Measurements from ENCODE around the gene IL26. TPM values are rescaled to one million over a fixed set of nuclear protein-coding genes. Genes with fewer than 3 reads are reported as not detected.

IL26 gene
- total RNA-seq, 2 donors from 2014 or later = not detected

DNA sequence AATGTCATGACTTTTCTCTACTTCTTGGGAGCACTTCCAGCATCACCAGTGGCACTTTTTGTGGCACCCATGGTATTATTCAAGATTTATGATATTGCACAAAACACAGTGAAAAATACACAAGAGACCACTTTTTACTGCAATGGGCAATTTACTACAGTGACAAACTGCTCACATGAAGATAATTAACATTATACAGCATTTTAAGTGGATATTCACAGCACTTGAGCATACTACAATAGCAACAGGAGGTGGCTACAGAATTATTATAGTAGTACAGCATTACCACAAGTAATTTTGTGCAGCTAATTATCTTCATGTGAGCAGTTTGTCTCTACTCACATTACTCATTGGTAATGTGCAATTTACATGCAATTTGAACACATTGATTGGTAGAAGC, 18.3 kb downstream of the IL26 start:
- Histone ChIP-seq H3K36me3 (no peaks in the 10 kb centered on the region), H3K4me3 (no peak overlapping the region), H3K4me1 (replicated peaks) (no peaks in the 10 kb centered on the region), H3K27ac (no peak overlapping the region), H3K27me3 (replicated peaks; ENCODE audit: insufficient read depth) (no peaks in the 10 kb centered on the region), H3K9me3 (no peaks in the 10 kb centered on the region)
- intact Hi-C loops (cut with DNase I) = no loop called here
- no peak for DNase-seq (ENCODE audit: low spot score)
- no peak for TF ChIP-seq POLR2A (IDR thresholded peaks at IDR 0.05)
- no peak for TF ChIP-seq POLR2AphosphoS5 (IDR thresholded peaks at IDR 0.05)
- TF ChIP-seq, protein P1, sequence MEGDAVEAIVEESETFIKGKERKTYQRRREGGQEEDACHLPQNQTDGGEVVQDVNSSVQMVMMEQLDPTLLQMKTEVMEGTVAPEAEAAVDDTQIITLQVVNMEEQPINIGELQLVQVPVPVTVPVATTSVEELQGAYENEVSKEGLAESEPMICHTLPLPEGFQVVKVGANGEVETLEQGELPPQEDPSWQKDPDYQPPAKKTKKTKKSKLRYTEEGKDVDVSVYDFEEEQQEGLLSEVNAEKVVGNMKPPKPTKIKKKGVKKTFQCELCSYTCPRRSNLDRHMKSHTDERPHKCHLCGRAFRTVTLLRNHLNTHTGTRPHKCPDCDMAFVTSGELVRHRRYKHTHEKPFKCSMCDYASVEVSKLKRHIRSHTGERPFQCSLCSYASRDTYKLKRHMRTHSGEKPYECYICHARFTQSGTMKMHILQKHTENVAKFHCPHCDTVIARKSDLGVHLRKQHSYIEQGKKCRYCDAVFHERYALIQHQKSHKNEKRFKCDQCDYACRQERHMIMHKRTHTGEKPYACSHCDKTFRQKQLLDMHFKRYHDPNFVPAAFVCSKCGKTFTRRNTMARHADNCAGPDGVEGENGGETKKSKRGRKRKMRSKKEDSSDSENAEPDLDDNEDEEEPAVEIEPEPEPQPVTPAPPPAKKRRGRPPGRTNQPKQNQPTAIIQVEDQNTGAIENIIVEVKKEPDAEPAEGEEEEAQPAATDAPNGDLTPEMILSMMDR (IDR thresholded peaks at IDR 0.05) = no peak

DNA sequence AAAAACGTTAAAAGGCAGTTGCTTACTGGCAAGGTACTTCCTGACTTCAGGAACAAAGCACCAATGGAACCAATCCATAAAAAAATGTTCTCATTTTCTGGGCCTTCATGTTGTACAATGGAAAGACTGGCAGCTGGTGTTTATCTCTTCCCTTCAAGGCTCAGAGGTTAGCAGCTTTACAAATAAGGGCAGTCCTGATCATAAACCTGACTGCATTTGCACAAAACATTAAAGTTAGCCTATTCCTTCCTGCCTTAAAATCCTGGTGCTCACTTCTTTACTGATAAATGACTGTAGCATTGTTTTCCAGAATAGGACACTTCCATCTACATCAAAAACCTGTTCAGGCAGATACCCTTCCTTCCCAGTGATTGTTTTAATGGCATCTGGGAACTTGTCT, 19.2 kb downstream of the IL26 start:
- H3K27ac ChIP-seq = no peak overlapping the region
- intact Hi-C loops (cut with DNase I) = no loop called here
- no peak for DNase-seq (ENCODE audit: low spot score)
- 4% methylated on average over 1 of the region's 1 CpG for WGBS
- no peak overlapping the region for H3K4me3 ChIP-seq
- TF ChIP-seq, protein P1 (IDR thresholded peaks at IDR 0.05) = no peak
- TF ChIP-seq POLR2AphosphoS5 (IDR thresholded peaks at IDR 0.05) (no peak), POLR2A (IDR thresholded peaks at IDR 0.05) (no peak)
- H3K9me3 ChIP-seq = no peaks in the 10 kb centered on the region
- H3K27me3 ChIP-seq (replicated peaks; ENCODE audit: insufficient read depth) = no peaks in the 10 kb centered on the region
- H3K36me3 ChIP-seq = no peaks in the 10 kb centered on the region
- no peaks in the 10 kb centered on the region for H3K4me1 ChIP-seq (replicated peaks)

DNA sequence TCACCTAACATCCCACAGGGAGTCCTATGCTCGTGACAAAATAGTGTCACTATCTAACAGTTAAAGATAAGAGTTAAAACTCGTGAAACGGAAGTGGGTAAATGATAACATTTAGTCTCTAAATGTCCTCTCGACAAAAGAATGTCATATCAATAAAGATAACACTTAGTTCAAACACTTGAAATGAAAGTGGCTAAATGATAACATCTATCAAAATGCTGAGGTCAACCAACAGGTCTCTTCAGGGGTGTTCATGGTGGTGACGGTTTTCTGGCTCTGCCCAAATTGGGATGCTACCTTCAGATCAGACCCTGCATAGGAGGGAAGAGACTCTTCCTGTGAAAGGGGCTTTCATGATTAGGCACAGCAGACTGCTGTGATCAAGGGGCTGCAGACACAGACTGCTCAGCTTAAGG, 22.1 kb downstream of the IL26 start:
- Histone ChIP-seq H3K4me3 (no peak overlapping the region), H3K9me3 (no peaks in the 10 kb centered on the region), H3K4me1 (replicated peaks) (no peaks in the 10 kb centered on the region), H3K27ac (no peak overlapping the region), H3K36me3 (no peaks in the 10 kb centered on the region), H3K27me3 (replicated peaks; ENCODE audit: insufficient read depth) (no peaks in the 10 kb centered on the region)
- DNase-seq (ENCODE audit: low spot score) = no peak
- TF ChIP-seq POLR2AphosphoS5 (IDR thresholded peaks at IDR 0.05) (no peak), POLR2A (IDR thresholded peaks at IDR 0.05) (no peak)
- TF ChIP-seq, protein P1 (IDR thresholded peaks at IDR 0.05) = no peak
- intact Hi-C loops (cut with DNase I) = no loop called here
- 72% methylated on average over 5 of the region's 5 CpGs for WGBS

DNA sequence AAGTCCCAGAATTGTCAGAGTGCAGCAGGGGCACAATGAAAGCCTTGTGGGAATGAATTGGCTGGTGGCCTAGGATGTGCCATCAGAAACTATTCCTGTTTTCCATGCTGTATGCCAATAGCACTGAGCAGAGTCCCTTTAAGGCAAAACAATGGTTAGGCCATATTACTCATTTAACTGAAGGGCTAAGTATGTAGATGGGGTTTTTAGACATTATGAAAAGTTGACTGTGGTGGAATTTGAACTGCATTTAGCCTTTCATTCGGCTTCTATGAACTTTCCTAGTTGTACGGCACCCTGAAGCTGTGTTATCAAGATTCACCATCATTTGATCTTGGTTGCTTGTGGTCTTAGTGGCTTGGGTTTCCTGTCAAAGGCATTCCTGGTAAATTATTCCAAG, 24.8 kb downstream of the IL26 start:
- WGBS = 70% methylated on average over 2 of the region's 2 CpGs
- no peak overlapping the region for H3K27ac ChIP-seq
- TF ChIP-seq POLR2AphosphoS5 (IDR thresholded peaks at IDR 0.05) (no peak), POLR2A (IDR thresholded peaks at IDR 0.05) (no peak)
- TF ChIP-seq, protein P1 (IDR thresholded peaks at IDR 0.05) = no peak
- no peaks in the 10 kb centered on the region for H3K36me3 ChIP-seq
- DNase-seq (ENCODE audit: low spot score) = no peak
- no peaks in the 10 kb centered on the region for H3K4me1 ChIP-seq (replicated peaks)
- H3K4me3 ChIP-seq = no peak overlapping the region
- no peaks in the 10 kb centered on the region for H3K9me3 ChIP-seq
- H3K27me3 ChIP-seq (replicated peaks; ENCODE audit: insufficient read depth) = no peaks in the 10 kb centered on the region
- intact Hi-C loops (cut with DNase I) = no loop called here

DNA sequence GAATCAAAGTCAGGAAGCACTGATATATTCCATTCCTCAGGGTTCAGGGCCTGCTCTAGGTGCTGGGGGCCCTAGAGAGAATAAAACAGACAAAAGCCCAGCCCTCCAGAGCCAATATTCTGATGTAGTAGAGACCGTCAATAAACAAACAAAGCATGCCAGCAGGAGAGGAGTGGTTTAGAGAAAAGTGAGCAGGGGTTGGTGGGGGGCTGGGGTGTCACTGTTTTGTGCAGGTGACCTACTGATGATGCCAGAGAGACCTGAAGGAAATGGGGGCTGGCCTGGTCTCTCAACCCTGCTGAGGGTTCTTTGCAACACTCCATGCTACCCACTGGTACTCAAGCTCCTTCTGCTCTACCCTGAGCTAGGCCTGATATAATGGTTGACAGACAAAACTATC, 26.5 kb downstream of the IL26 start:
- H3K9me3 ChIP-seq = no peaks in the 10 kb centered on the region
- H3K27me3 ChIP-seq (replicated peaks; ENCODE audit: insufficient read depth) = no peaks in the 10 kb centered on the region
- no peak overlapping the region for H3K27ac ChIP-seq
- no peaks in the 10 kb centered on the region for H3K36me3 ChIP-seq
- no peak for DNase-seq (ENCODE audit: low spot score)
- H3K4me1 ChIP-seq (replicated peaks) = no peaks in the 10 kb centered on the region
- TF ChIP-seq POLR2AphosphoS5 (IDR thresholded peaks at IDR 0.05) (no peak), POLR2A (IDR thresholded peaks at IDR 0.05) (no peak)
- TF ChIP-seq, protein P1 (IDR thresholded peaks at IDR 0.05) = no peak
- intact Hi-C loops (cut with DNase I) = no loop called here
- H3K4me3 ChIP-seq = no peak overlapping the region
- WGBS = 93% methylated on average over 1 of the region's 1 CpG
